K562 (cell line): ENCODE results near the gene DEGS2. TPM values are rescaled to one million over a fixed set of nuclear protein-coding genes. Genes with fewer than 3 reads are reported as not detected.

Experiments
- ATAC-seq: fragments of 200-7000 bp; cut with Tn5 transposase; 3 replicates; pipeline ENCODE4 v1.9.1; 2020; ENCODE audit warnings: moderate library complexity
- BruUV-seq: library from RNA; stranded (reverse); fragments of 400-500 nt; replicated peaks from 2 replicates; lab custom pipeline; 2021; lab: Mats Ljungman, UMichigan
- CTCF ChIA-PET: fragments of 300-600 bp; formaldehyde crosslinking; extraction: SDS; loops from one replicate; lab custom pipeline; 2021; ENCODE audit warnings: low intra/inter-chr PET ratio; lab: Yijun Ruan, JAX
- POLR2A ChIA-PET: fragments of 300-600, 350-650 bp; sonication (Branson Sonifier 250); formaldehyde crosslinking; extraction: SDS; loops from one replicate; lab custom pipeline; 2021; ENCODE audit warnings: antibody characterized with exemption, inconsistent platforms; lab: Yijun Ruan, JAX
- DNase-seq, 4 experiments: peaks; one replicate each; pipeline versions ENCODE4 v3.0.0 to v3.0.0-alpha.2; 2011 to 2018; ENCODE audit warnings: low spot score in 3 of 4, mixed read lengths in 3 of 4; ENCODE audit errors: extremely low read depth in 1 of 4
- FAIRE-seq: peaks from 2 replicates; lab custom pipeline; 2011; peaks lifted over from hg19 to GRCh38; lab: Jason Lieb, UNC
- H2AFZ ChIP-seq: 2 replicates; pipeline ENCODE4 v1.6.0; 2011; ENCODE audit warnings: low read depth, low read length, control low read depth, inconsistent platforms
- H3K27ac ChIP-seq: fragments of 200-600 bp; 3 replicates; pipeline ENCODE4 v1.8.0; 2011; ENCODE audit warnings: low read depth, mild to moderate bottlenecking, control low read depth, inconsistent platforms, low read length, moderate library complexity, mixed read lengths; ENCODE audit errors: extremely low read depth
- H3K27me3 ChIP-seq, 2 experiments: fragments of 300-600 bp in 1 of 2; 2 replicates in 1 of 2; 3 replicates in 1 of 2; pipeline versions ENCODE4 v1.6.0 to v1.8.0; 2011; ENCODE audit warnings: inconsistent platforms in 2 of 2, low read length in 2 of 2, mild to moderate bottlenecking in 1 of 2, mixed read lengths in 1 of 2, moderate library complexity in 1 of 2; ENCODE audit not compliant: control insufficient read depth in 2 of 2, insufficient read depth in 2 of 2
- H3K36me3 ChIP-seq: fragments of 300-600 bp; 3 replicates; pipeline ENCODE4 v1.8.0; 2011; ENCODE audit warnings: mild to moderate bottlenecking, low read length, inconsistent platforms; ENCODE audit not compliant: control insufficient read depth, insufficient read depth
- H3K4me1 ChIP-seq, 2 experiments: fragments of 200-600 bp in 1 of 2; replicated peaks in 1 of 2; 2 replicates in 1 of 2; 3 replicates in 1 of 2; pipeline versions ENCODE4 v1.5.1 to v1.8.0; 2011; ENCODE audit warnings: inconsistent platforms in 2 of 2, low read length in 2 of 2, mild to moderate bottlenecking in 1 of 2, mixed read lengths in 1 of 2, moderate library complexity in 1 of 2; ENCODE audit not compliant: control insufficient read depth in 2 of 2, insufficient read depth in 2 of 2
- H3K4me2 ChIP-seq: 2 replicates; pipeline ENCODE4 v1.6.1; 2011; ENCODE audit warnings: low read length, control low read depth, inconsistent platforms, mixed read lengths; ENCODE audit not compliant: insufficient read depth
- H3K4me3 ChIP-seq: fragments of 200-600 bp; sonication (generic), shearing (Covaris generic); 2 replicates; pipeline ENCODE4 v1.5.1; 2016; ENCODE audit warnings: control low read depth, inconsistent platforms
- H3K79me2 ChIP-seq: fragments of 200-600 bp; 3 replicates; pipeline ENCODE4 v1.8.0; 2011; ENCODE audit warnings: low read length, inconsistent platforms; ENCODE audit not compliant: control insufficient read depth, insufficient read depth
- H3K9ac ChIP-seq, 2 experiments: 2 replicates each; pipeline versions ENCODE4 v1.6.0 to v1.6.1; 2011; ENCODE audit warnings: low read depth in 2 of 2, low read length in 2 of 2, control low read depth in 1 of 2, inconsistent platforms in 1 of 2, mild to moderate bottlenecking in 1 of 2, mixed read lengths in 1 of 2; ENCODE audit not compliant: insufficient read depth in 1 of 2
- H3K9me1 ChIP-seq: one replicate; pipeline ENCODE4 v1.6.0; 2011; ENCODE audit warnings: inconsistent platforms, mild to moderate bottlenecking, low read length, moderate library complexity; ENCODE audit not compliant: control insufficient read depth, insufficient read depth
- H3K9me3 ChIP-seq: replicated peaks from 2 replicates; pipeline ENCODE4 v1.5.1; 2011; ENCODE audit warnings: low read depth, low read length, inconsistent platforms; ENCODE audit not compliant: control insufficient read depth, insufficient read depth
- H4K20me1 ChIP-seq: replicated peaks from 2 replicates; pipeline ENCODE4 v1.6.1; 2011; ENCODE audit warnings: low read length, inconsistent platforms, mixed read lengths; ENCODE audit not compliant: control insufficient read depth, insufficient read depth
- EP400 ChIP-seq: fragments of 450-650 bp; IDR thresholded peaks from 2 replicates; pipeline ENCODE4 v1.6.1; 2017; ENCODE audit warnings: antibody characterized with exemption, mild to moderate bottlenecking, moderate library complexity
- FOXO4 ChIP-seq: fragments of 450-650 bp; formaldehyde crosslinking; IDR thresholded peaks from 2 replicates; pipeline ENCODE4 v1.4.0; 2020; ENCODE audit warnings: mild to moderate bottlenecking, moderate library complexity
- KAT2B ChIP-seq: IDR thresholded peaks from one replicate; pipeline ENCODE4 v1.6.1; 2012; ENCODE audit warnings: low read depth, mild to moderate bottlenecking, control low read depth, inconsistent platforms, low read length, moderate library complexity
- MCM3 ChIP-seq: fragments of 450-650 bp; IDR thresholded peaks from 2 replicates; pipeline ENCODE4 v1.6.1; 2016
- SAFB2 ChIP-seq: fragments of 200-400 bp; formaldehyde crosslinking; IDR thresholded peaks from 2 replicates; pipeline ENCODE4 v1.6.1; 2018; ENCODE audit warnings: borderline replicate concordance, low read length, low read depth, moderate library complexity; ENCODE audit not compliant: severe bottlenecking
- ZFX ChIP-seq: sonication (generic); formaldehyde crosslinking; IDR thresholded peaks from 2 replicates; pipeline ENCODE4 v1.8.0; 2022; ENCODE audit warnings: mild to moderate bottlenecking, missing genetic modification reagents, moderate library complexity
- ZNF165 ChIP-seq: fragments of 250-450 bp; sonication (Bioruptor Pico); IDR thresholded peaks from 2 replicates; pipeline ENCODE4 v1.4.0; 2020; ENCODE audit warnings: borderline replicate concordance
- ZNF280B ChIP-seq: fragments of 250-450 bp; sonication (Bioruptor Pico); IDR thresholded peaks from 2 replicates; pipeline ENCODE4 v1.5.1; 2021; ENCODE audit warnings: mild to moderate bottlenecking
- ZNF316 ChIP-seq: fragments of 450-650 bp; IDR thresholded peaks from 2 replicates; pipeline ENCODE4 v1.6.1; 2016
- ZNF695 ChIP-seq: fragments of 450-650 bp; formaldehyde crosslinking; IDR thresholded peaks from 2 replicates; pipeline ENCODE4 v1.4.0; 2020; ENCODE audit warnings: mild to moderate bottlenecking, moderate library complexity
- ZNF717 ChIP-seq: fragments of 250-450 bp; sonication (Bioruptor Pico); IDR thresholded peaks from 2 replicates; pipeline ENCODE4 v1.5.0; 2021
- WGBS: fragments of 100-300 bp; shearing (Covaris generic); methylation state at CpG from one replicate; pipeline ENCODE4 v1.1.6; 2016; ENCODE audit warnings: low coverage, mixed read lengths; ENCODE audit not compliant: insufficient coverage; ENCODE audit errors: missing lambda C conversion rate; 5-methylcytosine and 5-hydroxymethylcytosine counted together
- in situ Hi-C: fragments of 300-500 bp; cut with MboI; formaldehyde crosslinking; loops from 4 replicates; pipeline ENCODE4 v1.15.0; 2018; ENCODE audit warnings: inconsistent platforms, mixed read lengths
- intact Hi-C: fragments of 100-400 bp; cut with micrococcal nuclease; formaldehyde crosslinking; loops from 2 replicates; pipeline ENCODE4 v1.14.2; 2022
- polyA plus RNA-seq, 8 experiments: library from polyadenylated mRNA; depleted of rRNA in 4 of 8; stranded (reverse) in 5 of 8; unstranded in 3 of 8; fragments of >200 nt; fragmentation: Nextera tagmentation in 2 of 8; fragmentation: Illumina TruSeq in 1 of 8; extraction: Ambion mirVana in 2 of 8; extraction: Trizol in 1 of 8; gene quantifications; 2 replicates each; pipeline versions ENCODE4 v1.2.1 to v1.2.3, GENCODE V29; 2011 to 2014; ENCODE audit warnings: inconsistent platforms in 1 of 8, missing spikeins in 1 of 8
- total RNA-seq, 7 experiments: library from RNA; depleted of rRNA in 6 of 7; stranded (reverse); fragments of >200 nt in 6 of 7; fragmentation: Illumina TruSeq in 2 of 7; extraction: Trizol in 2 of 7; gene quantifications; 2 replicates each; pipeline versions ENCODE4 v1.2.1 to v1.2.3, GENCODE V29; 2011 to 2021; ENCODE audit warnings: low replicate concordance in 1 of 7
- TF ChIP-seq, protein P1 (sequence below): fragments of 450-650 bp; formaldehyde crosslinking; IDR thresholded peaks from 2 replicates; pipeline ENCODE4 v1.4.0; 2020; ENCODE audit warnings: mild to moderate bottlenecking, mixed read lengths
- TF ChIP-seq, protein P2 (sequence below): sonication (generic); IDR thresholded peaks from 2 replicates; pipeline ENCODE4 v1.6.1; 2016
- TF ChIP-seq, protein P3 (sequence below): fragments of 150-350 bp; conservative IDR thresholded peaks from 2 replicates; pipeline ENCODE4 v1.6.1; 2014; ENCODE audit warnings: low read length

DEGS2 gene
- total and polyA plus RNA-seq, 9 of the 15 experiments (the other 6 are each of a cell fraction or from before 2014, with no cell fraction given), result 0.22 to 2.9 (median 0.70) TPM

DNA sequence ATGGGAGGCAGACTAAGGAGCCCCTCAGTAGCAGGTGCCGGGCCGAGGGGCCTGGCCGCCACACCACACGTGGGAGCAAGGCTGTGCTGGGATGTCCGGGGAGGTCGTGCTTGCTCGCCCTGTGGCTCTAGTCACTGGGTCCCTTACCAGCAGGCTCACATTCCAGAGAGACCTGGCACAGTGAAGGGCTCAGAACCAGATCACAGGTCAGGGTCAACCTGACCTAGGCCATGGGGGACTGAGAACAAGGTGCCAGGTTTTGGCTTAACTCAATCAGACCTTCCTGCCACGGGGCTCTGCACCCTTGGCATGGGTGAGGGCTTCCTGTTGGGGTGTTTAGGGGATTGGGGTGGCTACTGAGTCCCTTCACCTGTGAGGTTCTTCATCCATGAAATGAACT, 22.3 kb downstream of the DEGS2 start:
- POLR2A ChIA-PET, result no interaction called here
- DNase-seq (no peak), ATAC-seq (no peak), FAIRE-seq (no peak)
- intact Hi-C loops (no loop called here), in situ Hi-C loops (no loop called here)
- Histone ChIP-seq H3K4me3 (no peak overlapping the region), H2AFZ (no peak overlapping the region), H3K36me3 (peaks cover 9% of the 10 kb centered on the region; the same call in 1 of the 3 replicates), H3K27me3 (no peaks in the 10 kb centered on the region), H3K9me3 (no peaks in the 10 kb centered on the region), H3K9me1 (no peaks in the 10 kb centered on the region), H3K79me2 (peaks cover 15% of the 10 kb centered on the region), H3K27ac (no peak overlapping the region), H4K20me1 (no peaks in the 10 kb centered on the region), H3K9ac (no peak overlapping the region; a peak in 1 of 4 replicates), H3K4me2 (no peak overlapping the region), H3K4me1 (peaks cover 25 to 46% of the 10 kb centered on the region in 2 experiments)
- TF ChIP-seq, protein P1, sequence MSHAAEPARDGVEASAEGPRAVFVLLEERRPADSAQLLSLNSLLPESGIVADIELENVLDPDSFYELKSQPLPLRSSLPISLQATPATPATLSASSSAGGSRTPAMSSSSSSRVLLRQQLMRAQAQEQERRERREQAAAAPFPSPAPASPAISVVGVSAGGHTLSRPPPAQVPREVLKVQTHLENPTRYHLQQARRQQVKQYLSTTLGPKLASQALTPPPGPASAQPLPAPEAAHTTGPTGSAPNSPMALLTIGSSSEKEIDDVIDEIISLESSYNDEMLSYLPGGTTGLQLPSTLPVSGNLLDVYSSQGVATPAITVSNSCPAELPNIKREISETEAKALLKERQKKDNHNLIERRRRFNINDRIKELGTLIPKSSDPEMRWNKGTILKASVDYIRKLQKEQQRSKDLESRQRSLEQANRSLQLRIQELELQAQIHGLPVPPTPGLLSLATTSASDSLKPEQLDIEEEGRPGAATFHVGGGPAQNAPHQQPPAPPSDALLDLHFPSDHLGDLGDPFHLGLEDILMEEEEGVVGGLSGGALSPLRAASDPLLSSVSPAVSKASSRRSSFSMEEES (CRISPR knock-in tag), result no peak
- TF ChIP-seq, protein P2, sequence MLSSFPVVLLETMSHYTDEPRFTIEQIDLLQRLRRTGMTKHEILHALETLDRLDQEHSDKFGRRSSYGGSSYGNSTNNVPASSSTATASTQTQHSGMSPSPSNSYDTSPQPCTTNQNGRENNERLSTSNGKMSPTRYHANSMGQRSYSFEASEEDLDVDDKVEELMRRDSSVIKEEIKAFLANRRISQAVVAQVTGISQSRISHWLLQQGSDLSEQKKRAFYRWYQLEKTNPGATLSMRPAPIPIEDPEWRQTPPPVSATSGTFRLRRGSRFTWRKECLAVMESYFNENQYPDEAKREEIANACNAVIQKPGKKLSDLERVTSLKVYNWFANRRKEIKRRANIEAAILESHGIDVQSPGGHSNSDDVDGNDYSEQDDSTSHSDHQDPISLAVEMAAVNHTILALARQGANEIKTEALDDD, result no peak
- TF ChIP-seq ZNF165 (CRISPR knock-in tag), result no peak
- no peak for TF ChIP-seq ZNF695
- TF ChIP-seq ZNF316, result no peak
- no peak for TF ChIP-seq SAFB2
- TF ChIP-seq EP400, result no peak
- TF ChIP-seq ZNF280B, result no peak
- TF ChIP-seq KAT2B, result no peak
- TF ChIP-seq MCM3, result no peak
- TF ChIP-seq, protein P3, sequence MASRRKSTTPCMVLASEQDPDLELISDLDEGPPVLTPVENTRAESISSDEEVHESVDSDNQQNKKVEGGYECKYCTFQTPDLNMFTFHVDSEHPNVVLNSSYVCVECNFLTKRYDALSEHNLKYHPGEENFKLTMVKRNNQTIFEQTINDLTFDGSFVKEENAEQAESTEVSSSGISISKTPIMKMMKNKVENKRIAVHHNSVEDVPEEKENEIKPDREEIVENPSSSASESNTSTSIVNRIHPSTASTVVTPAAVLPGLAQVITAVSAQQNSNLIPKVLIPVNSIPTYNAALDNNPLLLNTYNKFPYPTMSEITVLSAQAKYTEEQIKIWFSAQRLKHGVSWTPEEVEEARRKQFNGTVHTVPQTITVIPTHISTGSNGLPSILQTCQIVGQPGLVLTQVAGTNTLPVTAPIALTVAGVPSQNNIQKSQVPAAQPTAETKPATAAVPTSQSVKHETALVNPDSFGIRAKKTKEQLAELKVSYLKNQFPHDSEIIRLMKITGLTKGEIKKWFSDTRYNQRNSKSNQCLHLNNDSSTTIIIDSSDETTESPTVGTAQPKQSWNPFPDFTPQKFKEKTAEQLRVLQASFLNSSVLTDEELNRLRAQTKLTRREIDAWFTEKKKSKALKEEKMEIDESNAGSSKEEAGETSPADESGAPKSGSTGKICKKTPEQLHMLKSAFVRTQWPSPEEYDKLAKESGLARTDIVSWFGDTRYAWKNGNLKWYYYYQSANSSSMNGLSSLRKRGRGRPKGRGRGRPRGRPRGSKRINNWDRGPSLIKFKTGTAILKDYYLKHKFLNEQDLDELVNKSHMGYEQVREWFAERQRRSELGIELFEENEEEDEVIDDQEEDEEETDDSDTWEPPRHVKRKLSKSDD, result no peak
- TF ChIP-seq ZNF717 (CRISPR knock-in tag), result no peak
- no peak for TF ChIP-seq ZFX
- no peak for TF ChIP-seq FOXO4 (CRISPR knock-in tag)
- CTCF ChIA-PET, result no interaction called here
- 83% methylated on average over 4 of the region's 8 CpGs for WGBS
- BruUV-seq, result no TSS peak
